Measurements from ENCODE around the gene PREX1. TPM values are rescaled to one million over a fixed set of nuclear protein-coding genes. Genes with fewer than 3 reads are reported as not detected.

PREX1 gene
- total and polyA plus RNA-seq, 2 of the 4 experiments (the other 2 are of a cell fraction), result 0.67 to 0.72 TPM

DNA sequence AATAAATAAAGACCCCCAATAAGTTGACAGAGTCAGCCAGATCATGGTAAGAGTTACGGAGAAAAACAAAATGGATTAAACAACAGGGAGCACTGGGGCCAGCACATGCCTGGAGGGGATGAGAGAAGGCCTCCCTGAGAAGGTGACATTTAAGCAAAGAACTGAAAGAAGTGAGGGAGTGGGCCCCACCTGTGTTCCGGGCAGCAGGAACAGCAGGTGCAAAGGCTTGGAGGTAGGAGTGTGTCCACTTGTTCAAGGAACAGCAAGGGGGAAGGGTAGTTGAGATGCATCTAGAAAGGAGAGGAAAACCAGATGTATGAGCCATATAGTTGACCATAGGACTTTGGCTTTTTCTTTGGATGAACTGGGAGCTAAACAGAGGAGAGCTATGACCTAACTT is 7.6 kb upstream of the PREX1 start:
- Histone ChIP-seq H3K56ac (ENCODE audit: extremely low read depth, insufficient read depth, low read length) (no peak overlapping the region), H3K9ac (ENCODE audit: low read depth, low read length) (no peak overlapping the region), H3K23ac (ENCODE audit: low read depth, low read length) (no peak overlapping the region), H3K9me3 (ENCODE audit: control insufficient read depth, insufficient read depth, low read length) (no peaks in the 10 kb centered on the region; the same call in 1 of the 2 replicates), H2BK5ac (ENCODE audit: low read depth, low read length, poor library complexity, severe bottlenecking) (no peak overlapping the region), H3K14ac (replicated peaks; ENCODE audit: low read depth, low read length) (no peak overlapping the region), H3K4ac (ENCODE audit: low read depth, low read length) (no peak overlapping the region), H2BK120ac (ENCODE audit: low read depth, low read length) (no peak overlapping the region), H2AK5ac (ENCODE audit: low read depth, low read length) (no peak overlapping the region), H3K9me1 (ENCODE audit: insufficient read depth, low read length) (peaks cover 4% of the 10 kb centered on the region; the same call in 1 of the 2 replicates), H3K4me2 (ENCODE audit: low read depth, low read length) (no peak overlapping the region), H4K5ac (ENCODE audit: low read depth, low read length) (no peak overlapping the region), H3K27me3 (ENCODE audit: control insufficient read depth, insufficient read depth, low read length) (peaks cover 11% of the 10 kb centered on the region), H4K8ac (ENCODE audit: low read depth in 2 of 2, low read length in 2 of 2) (no peak overlapping the region), H3K4me3 (ENCODE audit: insufficient read depth, low read depth, low read length) (no peak overlapping the region), H2AFZ (replicated peaks; ENCODE audit: low read length, poor library complexity) (no peak overlapping the region), H2AK9ac (replicated peaks; ENCODE audit: low read depth, low read length, poor library complexity) (no peak overlapping the region), H2BK15ac (ENCODE audit: low read depth, low read length) (no peak overlapping the region), H3K4me1 (ENCODE audit: control insufficient read depth, insufficient read depth, low read length) (peaks cover 8% of the 10 kb centered on the region; the same call in 1 of the 2 replicates), H3K36me3 (ENCODE audit: control insufficient read depth, insufficient read depth, low read length) (no peaks in the 10 kb centered on the region), H3K79me1 (ENCODE audit: low read depth in 1 of 2, low read length in 2 of 2) (no peaks in the 10 kb centered on the region), H3K27ac (ENCODE audit: insufficient read depth, low read length) (no peak overlapping the region), H4K91ac (ENCODE audit: insufficient read depth, low read depth, low read length) (no peak overlapping the region), H2BK20ac (ENCODE audit: low read depth, low read length) (no peak overlapping the region), H4K20me1 (ENCODE audit: insufficient read depth, low read length) (no peaks in the 10 kb centered on the region), H3K18ac (ENCODE audit: low read depth, low read length) (no peak overlapping the region)
- intact Hi-C loops (cut with micrococcal nuclease), result no loop called here
- WGBS, 2 experiments (ENCODE audit: extremely low coverage in 2 of 2, insufficient read length in 1 of 2), result 29% methylated on average over 1 of the region's 2 CpGs; no CpG with 5 or more reads in 1 of the 2 experiments
- dilution Hi-C loops (cut with HindIII; ENCODE audit: low sequenced_read_pairs, unreplicated experiment), result no loop called here
- ChIA-PET CTCF (no interaction called here), POLR2A (ENCODE audit: unreplicated experiment) (no interaction called here)
- in situ Hi-C loops (cut with MboI; ENCODE audit: low sequenced_read_pairs), result no loop called here
- DNase-seq, result no peak
- no peak for TF ChIP-seq NFE2L2 (IDR thresholded peaks at IDR 0.05; ENCODE audit: low read depth, low read length)
- no peak for TF ChIP-seq CEBPB (IDR thresholded peaks at IDR 0.05; ENCODE audit: low read depth, low read length)
- no peak for TF ChIP-seq RAD21 (IDR thresholded peaks at IDR 0.05; ENCODE audit: low read length)
- TF ChIP-seq BHLHE40 (IDR thresholded peaks at IDR 0.05; ENCODE audit: low read depth, low read length), result no peak
- TF ChIP-seq CTCF (conservative IDR thresholded peaks at IDR 0.05; ENCODE audit: low read depth, low read length), result no peak
- TF ChIP-seq MXI1 (IDR thresholded peaks at IDR 0.05; ENCODE audit: borderline replicate concordance, low read depth, low read length), result no peak
- no peak for TF ChIP-seq RFX5 (IDR thresholded peaks at IDR 0.05; ENCODE audit: low read depth, low read length)
- TF ChIP-seq FOS (IDR thresholded peaks at IDR 0.05; ENCODE audit: low read depth, low read length), result no peak
- TF ChIP-seq SMC3 (IDR thresholded peaks at IDR 0.05; ENCODE audit: low read depth, low read length), result no peak
- TF ChIP-seq, protein P1, sequence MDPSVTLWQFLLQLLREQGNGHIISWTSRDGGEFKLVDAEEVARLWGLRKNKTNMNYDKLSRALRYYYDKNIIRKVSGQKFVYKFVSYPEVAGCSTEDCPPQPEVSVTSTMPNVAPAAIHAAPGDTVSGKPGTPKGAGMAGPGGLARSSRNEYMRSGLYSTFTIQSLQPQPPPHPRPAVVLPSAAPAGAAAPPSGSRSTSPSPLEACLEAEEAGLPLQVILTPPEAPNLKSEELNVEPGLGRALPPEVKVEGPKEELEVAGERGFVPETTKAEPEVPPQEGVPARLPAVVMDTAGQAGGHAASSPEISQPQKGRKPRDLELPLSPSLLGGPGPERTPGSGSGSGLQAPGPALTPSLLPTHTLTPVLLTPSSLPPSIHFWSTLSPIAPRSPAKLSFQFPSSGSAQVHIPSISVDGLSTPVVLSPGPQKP (IDR thresholded peaks at IDR 0.05; ENCODE audit: borderline replicate concordance, low read depth, low read length), result no peak
- no peak for TF ChIP-seq MAFK (IDR thresholded peaks at IDR 0.05; ENCODE audit: low read depth, low read length)
- TF ChIP-seq POLR2A (IDR thresholded peaks at IDR 0.05; ENCODE audit: low read depth, low read length), result no peak
- no peak for TF ChIP-seq MAZ (IDR thresholded peaks at IDR 0.05; ENCODE audit: borderline replicate concordance, low read depth, low read length)
- TF ChIP-seq, protein P2, sequence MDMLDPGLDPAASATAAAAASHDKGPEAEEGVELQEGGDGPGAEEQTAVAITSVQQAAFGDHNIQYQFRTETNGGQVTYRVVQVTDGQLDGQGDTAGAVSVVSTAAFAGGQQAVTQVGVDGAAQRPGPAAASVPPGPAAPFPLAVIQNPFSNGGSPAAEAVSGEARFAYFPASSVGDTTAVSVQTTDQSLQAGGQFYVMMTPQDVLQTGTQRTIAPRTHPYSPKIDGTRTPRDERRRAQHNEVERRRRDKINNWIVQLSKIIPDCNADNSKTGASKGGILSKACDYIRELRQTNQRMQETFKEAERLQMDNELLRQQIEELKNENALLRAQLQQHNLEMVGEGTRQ (IDR thresholded peaks at IDR 0.05; ENCODE audit: low read depth, low read length), result no peak
- TF ChIP-seq RCOR1 (IDR thresholded peaks at IDR 0.05; ENCODE audit: insufficient replicate concordance, low read length), result no peak
- no peak for TF ChIP-seq CHD1 (IDR thresholded peaks at IDR 0.05; ENCODE audit: low read depth, low read length)
- ATAC-seq (ENCODE audit: low read depth), result no peak
- no TSS peak for BruUV-seq (replicated peaks)
